NT2/D1 (cell line): ENCODE measurements around the gene LHFPL3.

Source experiments
- SUZ12 ChIP-seq: IDR thresholded peaks from 2 replicates; pipeline ENCODE4 v1.6.1; 2011; ENCODE audit not compliant: insufficient read length, insufficient read depth; ENCODE audit errors: extremely low read depth
- YY1 ChIP-seq: IDR thresholded peaks from 2 replicates; pipeline ENCODE4 v1.6.1; 2011; ENCODE audit not compliant: insufficient read length, insufficient read depth
- ZNF274 ChIP-seq: IDR thresholded peaks from 2 replicates; pipeline ENCODE4 v1.6.1; 2011; ENCODE audit warnings: mild to moderate bottlenecking, low read depth, low read length

GRCh38 chr7:104943502-104944343 lies 615.3 kb downstream of the LHFPL3 start:
- no peak for TF ChIP-seq YY1
- TF ChIP-seq ZNF274, result no peak
- TF ChIP-seq SUZ12, result no peak
